WTC11 (cell line): Measurements from ENCODE around the gene VSIG10L2. TPM values are rescaled to one million over a fixed set of nuclear protein-coding genes. Genes with fewer than 3 reads are reported as not detected.
"Not testable (repeated sequence)": the region's sequence is repeated elsewhere in the genome, so short reads cannot be mapped to it uniquely, and the experiment has no call there.

Experiments
- ATAC-seq: fragments of 200-7000 bp; cut with Tn5 transposase; 2 replicates; pipeline ENCODE4 v1.10.0; 2021; ENCODE audit warnings: mild to moderate bottlenecking, moderate library complexity
- CTCF ChIA-PET: fragments of 300-600 bp; sonication (Branson Sonifier 250); formaldehyde crosslinking; loops from one replicate; lab custom pipeline; 2021; ENCODE audit warnings: antibody characterized with exemption; lab: Charles Lee
- POLR2A ChIA-PET: fragments of 350-600 bp; sonication (Branson Sonifier 250); formaldehyde crosslinking; loops from one replicate; lab custom pipeline; 2021; ENCODE audit warnings: antibody characterized with exemption; lab: Charles Lee
- DNase-seq: peaks from one replicate; pipeline ENCODE4 v3.0.0; 2021; ENCODE audit warnings: low spot score
- H3K27ac Mint-ChIP-seq: 2 replicates; pipeline ENCODE4 v1.8.0; 2021; ENCODE audit warnings: mixed read lengths
- H3K27me3 Mint-ChIP-seq: 2 replicates; pipeline ENCODE4 v1.8.0; 2021; ENCODE audit warnings: low read depth, mild to moderate bottlenecking, moderate library complexity, mixed read lengths
- H3K36me3 Mint-ChIP-seq: 2 replicates; pipeline ENCODE4 v1.8.0; 2021; ENCODE audit warnings: mixed read lengths
- H3K4me1 Mint-ChIP-seq: 2 replicates; pipeline ENCODE4 v1.8.0; 2022; ENCODE audit warnings: mixed read lengths
- H3K4me3 Mint-ChIP-seq: 2 replicates; pipeline ENCODE4 v1.8.0; 2021; ENCODE audit warnings: mild to moderate bottlenecking, moderate library complexity, mixed read lengths
- H3K9me3 Mint-ChIP-seq: 2 replicates; pipeline ENCODE4 v1.8.0; 2021; ENCODE audit warnings: mixed read lengths
- CREB1 ChIP-seq: sonication (generic); formaldehyde crosslinking; IDR thresholded peaks from 2 replicates; pipeline ENCODE4 v1.8.0; 2023; ENCODE audit warnings: mild to moderate bottlenecking, missing genetic modification reagents
- EMX1 ChIP-seq: fragments of 250-450 bp; sonication (Bioruptor Pico); IDR thresholded peaks from 2 replicates; pipeline ENCODE4 v1.8.0; 2021; ENCODE audit warnings: mild to moderate bottlenecking
- FOXJ3 ChIP-seq: sonication (generic); formaldehyde crosslinking; IDR thresholded peaks from 2 replicates; pipeline ENCODE4 v1.9.0; 2021; ENCODE audit warnings: missing genetic modification reagents, mild to moderate bottlenecking, borderline replicate concordance
- GABPB1 ChIP-seq: sonication (generic); formaldehyde crosslinking; IDR thresholded peaks from 2 replicates; pipeline ENCODE4 v1.8.1; 2023; ENCODE audit warnings: mild to moderate bottlenecking, missing genetic modification reagents
- GRHL2 ChIP-seq: fragments of 250-450 bp; sonication (Bioruptor Pico); IDR thresholded peaks from 2 replicates; pipeline ENCODE4 v1.8.0; 2022; ENCODE audit warnings: mild to moderate bottlenecking, moderate library complexity; ENCODE audit not compliant: insufficient replicate concordance, severe bottlenecking
- HMGA2 ChIP-seq: fragments of 250-450 bp; sonication (Bioruptor Pico); IDR thresholded peaks from 2 replicates; pipeline ENCODE4 v1.4.0; 2021; ENCODE audit warnings: mild to moderate bottlenecking, moderate library complexity
- NFE2L1 ChIP-seq: sonication (generic); formaldehyde crosslinking; IDR thresholded peaks from 2 replicates; pipeline ENCODE4 v1.8.1; 2023; ENCODE audit warnings: missing genetic modification reagents
- NR3C1 ChIP-seq: sonication (generic); formaldehyde crosslinking; conservative IDR thresholded peaks from 2 replicates; pipeline ENCODE4 v1.8.1; 2023; ENCODE audit warnings: low read depth, mild to moderate bottlenecking, missing genetic modification reagents
- SOX15 ChIP-seq: fragments of 250-450 bp; sonication (Bioruptor Pico); IDR thresholded peaks from 2 replicates; pipeline ENCODE4 v1.9.0; 2021; ENCODE audit warnings: mild to moderate bottlenecking
- ZNF232 ChIP-seq: sonication (generic); formaldehyde crosslinking; IDR thresholded peaks from 2 replicates; pipeline ENCODE4 v1.8.0; 2022; ENCODE audit warnings: mild to moderate bottlenecking, missing genetic modification reagents
- ZNF317 ChIP-seq: sonication (generic); formaldehyde crosslinking; IDR thresholded peaks from 2 replicates; pipeline ENCODE4 v1.8.1; 2023; ENCODE audit warnings: low read depth, mild to moderate bottlenecking, moderate library complexity, missing genetic modification reagents, borderline replicate concordance
- ZNF671 ChIP-seq: fragments of 250-450 bp; sonication (Bioruptor Pico); IDR thresholded peaks from 2 replicates; pipeline ENCODE4 v1.8.0; 2021; ENCODE audit warnings: mild to moderate bottlenecking
- total RNA-seq: library from RNA; stranded (reverse); gene quantifications from 3 replicates; pipeline ENCODE4 v1.2.3, GENCODE V29; 2021
- TF ChIP-seq, protein P1 (sequence below): sonication (generic); formaldehyde crosslinking; IDR thresholded peaks from 2 replicates; pipeline ENCODE4 v1.8.1; 2022; ENCODE audit warnings: mild to moderate bottlenecking, missing genetic modification reagents, moderate library complexity, borderline replicate concordance
- TF ChIP-seq, protein P2 (sequence below): sonication (generic); formaldehyde crosslinking; IDR thresholded peaks from 2 replicates; pipeline ENCODE4 v1.8.0; 2022; ENCODE audit warnings: mild to moderate bottlenecking, missing genetic modification reagents
- TF ChIP-seq, protein P3 (sequence below): fragments of 250-450 bp; sonication (Bioruptor Pico); IDR thresholded peaks from 2 replicates; pipeline ENCODE4 v1.9.0; 2021; ENCODE audit warnings: mild to moderate bottlenecking
- TF ChIP-seq, protein P4 (sequence below): fragments of 250-450 bp; sonication (Bioruptor Pico); IDR thresholded peaks from 2 replicates; pipeline ENCODE4 v1.9.0; 2021; ENCODE audit warnings: mild to moderate bottlenecking
- TF ChIP-seq, protein P5 (sequence below): sonication (generic); formaldehyde crosslinking; IDR thresholded peaks from 2 replicates; pipeline ENCODE4 v1.8.0; 2023; ENCODE audit warnings: missing genetic modification reagents
- TF ChIP-seq, protein P6 (sequence below): sonication (generic); formaldehyde crosslinking; conservative IDR thresholded peaks from 2 replicates; pipeline ENCODE4 v1.8.1; 2022; ENCODE audit warnings: mild to moderate bottlenecking, missing genetic modification reagents
- TF ChIP-seq, protein P7 (sequence below): sonication (generic); formaldehyde crosslinking; IDR thresholded peaks from 2 replicates; pipeline ENCODE4 v1.8.1; 2022; ENCODE audit warnings: low read depth, mild to moderate bottlenecking, moderate library complexity, missing genetic modification reagents, borderline replicate concordance
- TF ChIP-seq, protein P8 (sequence below): fragments of 250-450 bp; sonication (Bioruptor Pico); IDR thresholded peaks from 2 replicates; pipeline ENCODE4 v2.1.2; 2022; ENCODE audit warnings: mild to moderate bottlenecking, moderate library complexity

The VSIG10L2 gene
- total RNA-seq, 1 experiment from 2014 or later, result not detected

DNA sequence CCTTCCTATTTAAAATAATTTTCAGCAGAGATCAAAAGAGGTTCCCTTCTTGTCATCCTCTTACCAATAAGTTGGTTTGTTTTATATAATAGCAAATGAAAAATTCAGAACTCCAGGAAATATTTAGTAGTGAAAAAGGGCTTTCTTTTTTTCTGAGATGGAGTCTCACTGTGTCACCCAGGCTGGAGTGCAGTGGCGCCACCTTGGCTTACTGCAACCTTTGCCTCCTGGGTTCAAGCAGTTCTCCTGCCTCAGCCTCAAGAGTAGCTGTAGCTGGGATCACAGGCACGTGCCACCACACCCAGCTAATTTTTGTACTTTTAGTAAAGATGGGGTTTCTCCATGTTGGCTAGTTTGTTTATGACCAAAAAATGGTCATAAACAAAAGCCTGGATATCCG lies 31.2 kb upstream of the VSIG10L2 start:
- H3K9me3 Mint-ChIP-seq, H3K27ac Mint-ChIP-seq, H3K4me3 Mint-ChIP-seq, H3K27me3 Mint-ChIP-seq, ATAC-seq, H3K4me1 Mint-ChIP-seq, H3K36me3 Mint-ChIP-seq, DNase-seq: not testable (repeated sequence)
- ChIA-PET CTCF (interaction anchor here (0.6 to 1.8 kb wide), 6 partner anchors 11 to 168 kb away, joined by 3 to 10 read pairs (median 3); partner anchors contain the start of gene PUS3), POLR2A (interaction anchor here (0.6 kb wide), 1 partner anchor 324 kb away, joined by 4 read pairs; no protein-coding TSS in a partner anchor)

DNA sequence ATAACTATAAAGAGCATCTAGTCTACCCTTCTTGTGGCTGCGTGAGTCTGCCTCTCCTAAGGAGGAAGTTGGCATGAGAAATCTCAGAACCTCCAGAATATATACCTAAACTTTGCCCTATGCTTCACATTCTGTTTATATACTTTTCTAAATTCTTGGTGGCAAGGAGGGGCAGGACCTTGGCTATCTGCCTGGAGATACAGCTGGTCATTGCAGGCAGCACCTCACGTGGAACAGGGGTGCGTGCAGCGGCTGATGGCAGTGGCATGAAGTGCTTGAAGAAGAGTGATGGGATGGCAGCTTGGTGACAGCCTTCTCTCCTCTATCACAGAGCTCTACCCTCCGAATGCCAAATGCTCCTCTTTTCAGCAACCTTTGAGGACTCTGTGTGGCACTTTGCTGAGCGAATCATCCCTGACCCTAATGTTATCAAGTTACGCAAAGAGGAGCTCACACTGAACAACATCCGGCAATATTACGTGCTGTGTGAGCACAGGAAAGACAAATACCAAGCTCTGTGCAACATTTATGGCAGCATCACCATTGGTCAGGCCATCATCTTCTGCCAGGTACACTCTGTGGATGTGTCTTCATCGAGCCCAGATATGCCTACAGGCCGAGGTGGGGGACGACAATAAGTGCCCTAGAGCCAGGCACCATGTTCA lies 29.0 kb upstream of the VSIG10L2 start:
- TF ChIP-seq GRHL2 (CRISPR knock-in tag) (no peak), FOXJ3 (CRISPR knock-in tag) (no peak), ZNF671 (CRISPR knock-in tag) (no peak), CREB1 (CRISPR knock-in tag) (no peak), HMGA2 (CRISPR knock-in tag) (no peak), SOX15 (no peak), NR3C1 (CRISPR knock-in tag) (no peak), GABPB1 (CRISPR knock-in tag) (no peak), ZNF232 (CRISPR knock-in tag) (no peak), NFE2L1 (CRISPR knock-in tag) (no peak), ZNF317 (CRISPR knock-in tag) (no peak), EMX1 (CRISPR knock-in tag) (no peak)
- TF ChIP-seq, protein P1, sequence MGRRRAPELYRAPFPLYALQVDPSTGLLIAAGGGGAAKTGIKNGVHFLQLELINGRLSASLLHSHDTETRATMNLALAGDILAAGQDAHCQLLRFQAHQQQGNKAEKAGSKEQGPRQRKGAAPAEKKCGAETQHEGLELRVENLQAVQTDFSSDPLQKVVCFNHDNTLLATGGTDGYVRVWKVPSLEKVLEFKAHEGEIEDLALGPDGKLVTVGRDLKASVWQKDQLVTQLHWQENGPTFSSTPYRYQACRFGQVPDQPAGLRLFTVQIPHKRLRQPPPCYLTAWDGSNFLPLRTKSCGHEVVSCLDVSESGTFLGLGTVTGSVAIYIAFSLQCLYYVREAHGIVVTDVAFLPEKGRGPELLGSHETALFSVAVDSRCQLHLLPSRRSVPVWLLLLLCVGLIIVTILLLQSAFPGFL (CRISPR knock-in tag), result no peak
- TF ChIP-seq, protein P2, sequence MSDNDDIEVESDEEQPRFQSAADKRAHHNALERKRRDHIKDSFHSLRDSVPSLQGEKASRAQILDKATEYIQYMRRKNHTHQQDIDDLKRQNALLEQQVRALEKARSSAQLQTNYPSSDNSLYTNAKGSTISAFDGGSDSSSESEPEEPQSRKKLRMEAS (CRISPR knock-in tag), result no peak
- TF ChIP-seq, protein P3, sequence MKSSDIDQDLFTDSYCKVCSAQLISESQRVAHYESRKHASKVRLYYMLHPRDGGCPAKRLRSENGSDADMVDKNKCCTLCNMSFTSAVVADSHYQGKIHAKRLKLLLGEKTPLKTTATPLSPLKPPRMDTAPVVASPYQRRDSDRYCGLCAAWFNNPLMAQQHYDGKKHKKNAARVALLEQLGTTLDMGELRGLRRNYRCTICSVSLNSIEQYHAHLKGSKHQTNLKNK (CRISPR knock-in tag), result no peak
- TF ChIP-seq, protein P4, sequence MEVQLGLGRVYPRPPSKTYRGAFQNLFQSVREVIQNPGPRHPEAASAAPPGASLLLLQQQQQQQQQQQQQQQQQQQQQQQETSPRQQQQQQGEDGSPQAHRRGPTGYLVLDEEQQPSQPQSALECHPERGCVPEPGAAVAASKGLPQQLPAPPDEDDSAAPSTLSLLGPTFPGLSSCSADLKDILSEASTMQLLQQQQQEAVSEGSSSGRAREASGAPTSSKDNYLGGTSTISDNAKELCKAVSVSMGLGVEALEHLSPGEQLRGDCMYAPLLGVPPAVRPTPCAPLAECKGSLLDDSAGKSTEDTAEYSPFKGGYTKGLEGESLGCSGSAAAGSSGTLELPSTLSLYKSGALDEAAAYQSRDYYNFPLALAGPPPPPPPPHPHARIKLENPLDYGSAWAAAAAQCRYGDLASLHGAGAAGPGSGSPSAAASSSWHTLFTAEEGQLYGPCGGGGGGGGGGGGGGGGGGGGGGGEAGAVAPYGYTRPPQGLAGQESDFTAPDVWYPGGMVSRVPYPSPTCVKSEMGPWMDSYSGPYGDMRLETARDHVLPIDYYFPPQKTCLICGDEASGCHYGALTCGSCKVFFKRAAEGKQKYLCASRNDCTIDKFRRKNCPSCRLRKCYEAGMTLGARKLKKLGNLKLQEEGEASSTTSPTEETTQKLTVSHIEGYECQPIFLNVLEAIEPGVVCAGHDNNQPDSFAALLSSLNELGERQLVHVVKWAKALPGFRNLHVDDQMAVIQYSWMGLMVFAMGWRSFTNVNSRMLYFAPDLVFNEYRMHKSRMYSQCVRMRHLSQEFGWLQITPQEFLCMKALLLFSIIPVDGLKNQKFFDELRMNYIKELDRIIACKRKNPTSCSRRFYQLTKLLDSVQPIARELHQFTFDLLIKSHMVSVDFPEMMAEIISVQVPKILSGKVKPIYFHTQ (CRISPR knock-in tag), result no peak
- TF ChIP-seq, protein P5, sequence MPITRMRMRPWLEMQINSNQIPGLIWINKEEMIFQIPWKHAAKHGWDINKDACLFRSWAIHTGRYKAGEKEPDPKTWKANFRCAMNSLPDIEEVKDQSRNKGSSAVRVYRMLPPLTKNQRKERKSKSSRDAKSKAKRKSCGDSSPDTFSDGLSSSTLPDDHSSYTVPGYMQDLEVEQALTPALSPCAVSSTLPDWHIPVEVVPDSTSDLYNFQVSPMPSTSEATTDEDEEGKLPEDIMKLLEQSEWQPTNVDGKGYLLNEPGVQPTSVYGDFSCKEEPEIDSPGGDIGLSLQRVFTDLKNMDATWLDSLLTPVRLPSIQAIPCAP (CRISPR knock-in tag), result no peak
- TF ChIP-seq, protein P6, sequence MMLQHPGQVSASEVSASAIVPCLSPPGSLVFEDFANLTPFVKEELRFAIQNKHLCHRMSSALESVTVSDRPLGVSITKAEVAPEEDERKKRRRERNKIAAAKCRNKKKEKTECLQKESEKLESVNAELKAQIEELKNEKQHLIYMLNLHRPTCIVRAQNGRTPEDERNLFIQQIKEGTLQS (CRISPR knock-in tag), result no peak
- TF ChIP-seq, protein P7, sequence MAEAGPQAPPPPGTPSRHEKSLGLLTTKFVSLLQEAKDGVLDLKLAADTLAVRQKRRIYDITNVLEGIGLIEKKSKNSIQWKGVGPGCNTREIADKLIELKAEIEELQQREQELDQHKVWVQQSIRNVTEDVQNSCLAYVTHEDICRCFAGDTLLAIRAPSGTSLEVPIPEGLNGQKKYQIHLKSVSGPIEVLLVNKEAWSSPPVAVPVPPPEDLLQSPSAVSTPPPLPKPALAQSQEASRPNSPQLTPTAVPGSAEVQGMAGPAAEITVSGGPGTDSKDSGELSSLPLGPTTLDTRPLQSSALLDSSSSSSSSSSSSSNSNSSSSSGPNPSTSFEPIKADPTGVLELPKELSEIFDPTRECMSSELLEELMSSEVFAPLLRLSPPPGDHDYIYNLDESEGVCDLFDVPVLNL (CRISPR knock-in tag), result no peak
- TF ChIP-seq, protein P8, sequence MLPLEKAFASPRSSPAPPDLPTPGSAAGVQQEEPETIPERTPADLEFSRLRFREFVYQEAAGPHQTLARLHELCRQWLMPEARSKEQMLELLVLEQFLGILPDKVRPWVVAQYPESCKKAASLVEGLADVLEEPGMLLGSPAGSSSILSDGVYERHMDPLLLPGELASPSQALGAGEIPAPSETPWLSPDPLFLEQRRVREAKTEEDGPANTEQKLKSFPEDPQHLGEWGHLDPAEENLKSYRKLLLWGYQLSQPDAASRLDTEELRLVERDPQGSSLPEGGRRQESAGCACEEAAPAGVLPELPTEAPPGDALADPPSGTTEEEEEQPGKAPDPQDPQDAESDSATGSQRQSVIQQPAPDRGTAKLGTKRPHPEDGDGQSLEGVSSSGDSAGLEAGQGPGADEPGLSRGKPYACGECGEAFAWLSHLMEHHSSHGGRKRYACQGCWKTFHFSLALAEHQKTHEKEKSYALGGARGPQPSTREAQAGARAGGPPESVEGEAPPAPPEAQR (CRISPR knock-in tag), result no peak
- ATAC-seq, result no peak
- H3K4me3 Mint-ChIP-seq, result no peak overlapping the region
- ChIA-PET CTCF (interaction anchor here (0.7 to 2.7 kb wide), 2 partner anchors 25 to 277 kb away, joined by 4 to 22 read pairs; no protein-coding TSS in a partner anchor), POLR2A (no interaction called here)
- H3K36me3 Mint-ChIP-seq, result no peaks in the 10 kb centered on the region
- no peak for DNase-seq
- no peak overlapping the region for H3K27ac Mint-ChIP-seq
- no peaks in the 10 kb centered on the region for H3K9me3 Mint-ChIP-seq
- H3K4me1 Mint-ChIP-seq, result no peaks in the 10 kb centered on the region
- no peaks in the 10 kb centered on the region for H3K27me3 Mint-ChIP-seq
